Testis (tissue), 2 donors: ENCODE data around the gene MADCAM1.

ENCODE experiments used
- POLR2A ChIP-seq: fragments of 450-650 bp; IDR thresholded peaks from one replicate; pipeline ENCODE4 v1.6.1; 2017; ENCODE audit warnings: antibody characterized with exemption, mild to moderate bottlenecking, moderate library complexity
- TF ChIP-seq, protein P1 (sequence below), 3 experiments: fragments of 450-650 bp in 2 of 3; fragments of 200-600 bp in 1 of 3; sonication (generic) in 1 of 3; IDR thresholded peaks; one replicate each; pipeline ENCODE4 v1.5.1; 2016 to 2019; ENCODE audit warnings: antibody characterized with exemption in 3 of 3, mild to moderate bottlenecking in 2 of 3, moderate library complexity in 1 of 3

DNA sequence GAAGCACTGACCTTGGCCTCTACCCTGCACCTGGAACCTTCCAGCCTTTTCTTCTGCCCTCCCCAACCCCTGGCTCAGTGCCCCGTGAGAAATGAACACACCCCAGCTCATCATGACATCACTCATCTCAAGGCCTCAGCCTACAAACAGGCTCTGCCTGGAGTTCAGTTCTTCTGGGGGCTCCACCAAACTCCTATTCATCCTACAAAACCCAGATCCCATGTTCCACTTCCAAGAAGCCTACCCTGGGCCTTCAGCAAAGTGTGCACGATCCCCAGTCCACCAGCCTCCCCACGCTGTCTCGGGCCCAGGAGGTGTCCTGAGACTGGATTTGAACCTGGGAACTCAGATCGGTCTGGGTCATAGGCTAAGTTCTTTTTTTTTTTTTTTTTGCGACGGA, 26.5 kb upstream of the MADCAM1 start:
- TF ChIP-seq, protein P1, sequence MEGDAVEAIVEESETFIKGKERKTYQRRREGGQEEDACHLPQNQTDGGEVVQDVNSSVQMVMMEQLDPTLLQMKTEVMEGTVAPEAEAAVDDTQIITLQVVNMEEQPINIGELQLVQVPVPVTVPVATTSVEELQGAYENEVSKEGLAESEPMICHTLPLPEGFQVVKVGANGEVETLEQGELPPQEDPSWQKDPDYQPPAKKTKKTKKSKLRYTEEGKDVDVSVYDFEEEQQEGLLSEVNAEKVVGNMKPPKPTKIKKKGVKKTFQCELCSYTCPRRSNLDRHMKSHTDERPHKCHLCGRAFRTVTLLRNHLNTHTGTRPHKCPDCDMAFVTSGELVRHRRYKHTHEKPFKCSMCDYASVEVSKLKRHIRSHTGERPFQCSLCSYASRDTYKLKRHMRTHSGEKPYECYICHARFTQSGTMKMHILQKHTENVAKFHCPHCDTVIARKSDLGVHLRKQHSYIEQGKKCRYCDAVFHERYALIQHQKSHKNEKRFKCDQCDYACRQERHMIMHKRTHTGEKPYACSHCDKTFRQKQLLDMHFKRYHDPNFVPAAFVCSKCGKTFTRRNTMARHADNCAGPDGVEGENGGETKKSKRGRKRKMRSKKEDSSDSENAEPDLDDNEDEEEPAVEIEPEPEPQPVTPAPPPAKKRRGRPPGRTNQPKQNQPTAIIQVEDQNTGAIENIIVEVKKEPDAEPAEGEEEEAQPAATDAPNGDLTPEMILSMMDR (IDR thresholded peaks at IDR 0.05), result no peak
- TF ChIP-seq POLR2A, result no peak
